Measurements from ENCODE around the gene DUSP7.

The DUSP7 gene

GRCh38 chr3:52031896-52032295 is 24.5 kb downstream of the DUSP7 start:
- H3K9me3 ChIP-seq, result no peaks in the 10 kb centered on the region
- DNase-seq, result no peak
- no peaks in the 10 kb centered on the region; the same call in 1 of the 2 replicates for H3K36me3 ChIP-seq
- H3K4me1 ChIP-seq, result peaks cover 39% of the 10 kb centered on the region
- H3K27me3 ChIP-seq, result no peaks in the 10 kb centered on the region
- H3K4me3 ChIP-seq (ENCODE audit: low read depth, low read length), result no peak overlapping the region
- TF ChIP-seq, protein P1, sequence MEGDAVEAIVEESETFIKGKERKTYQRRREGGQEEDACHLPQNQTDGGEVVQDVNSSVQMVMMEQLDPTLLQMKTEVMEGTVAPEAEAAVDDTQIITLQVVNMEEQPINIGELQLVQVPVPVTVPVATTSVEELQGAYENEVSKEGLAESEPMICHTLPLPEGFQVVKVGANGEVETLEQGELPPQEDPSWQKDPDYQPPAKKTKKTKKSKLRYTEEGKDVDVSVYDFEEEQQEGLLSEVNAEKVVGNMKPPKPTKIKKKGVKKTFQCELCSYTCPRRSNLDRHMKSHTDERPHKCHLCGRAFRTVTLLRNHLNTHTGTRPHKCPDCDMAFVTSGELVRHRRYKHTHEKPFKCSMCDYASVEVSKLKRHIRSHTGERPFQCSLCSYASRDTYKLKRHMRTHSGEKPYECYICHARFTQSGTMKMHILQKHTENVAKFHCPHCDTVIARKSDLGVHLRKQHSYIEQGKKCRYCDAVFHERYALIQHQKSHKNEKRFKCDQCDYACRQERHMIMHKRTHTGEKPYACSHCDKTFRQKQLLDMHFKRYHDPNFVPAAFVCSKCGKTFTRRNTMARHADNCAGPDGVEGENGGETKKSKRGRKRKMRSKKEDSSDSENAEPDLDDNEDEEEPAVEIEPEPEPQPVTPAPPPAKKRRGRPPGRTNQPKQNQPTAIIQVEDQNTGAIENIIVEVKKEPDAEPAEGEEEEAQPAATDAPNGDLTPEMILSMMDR (IDR thresholded peaks at IDR 0.05; ENCODE audit: low read depth, low read length), result no peak

DNA sequence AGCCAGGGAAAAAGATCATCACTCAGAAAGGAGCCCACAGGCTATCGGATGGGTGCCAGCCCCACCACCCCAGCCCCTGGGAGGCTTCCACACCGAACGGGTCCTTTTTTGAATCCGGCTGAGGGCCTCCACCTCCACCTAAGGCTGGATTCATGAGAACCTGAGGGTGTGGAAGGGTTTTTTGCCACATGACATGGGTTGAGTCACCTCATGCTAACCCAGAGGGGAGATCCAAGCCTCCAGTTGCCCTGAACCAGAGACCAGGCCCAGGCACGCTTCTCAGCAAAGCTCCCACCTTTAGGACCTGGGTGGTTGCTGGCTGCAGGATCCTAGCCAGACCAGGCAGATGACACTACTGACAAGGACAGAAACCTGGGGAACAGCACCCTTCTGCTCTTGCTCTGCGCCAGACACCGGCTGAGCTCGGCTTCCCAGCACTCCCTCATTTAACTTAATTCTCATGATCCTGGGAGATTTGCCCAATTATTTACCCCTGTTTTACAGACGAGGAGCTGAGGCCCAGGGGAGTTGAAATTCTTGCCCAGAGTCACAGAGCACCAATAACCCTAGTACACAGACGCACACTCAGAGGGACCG is 25.6 kb downstream of the DUSP7 start:
- Histone ChIP-seq H3K36me3 (no peaks in the 10 kb centered on the region; the same call in 1 of the 2 replicates), H3K4me3 (ENCODE audit: low read depth, low read length) (no peak overlapping the region), H3K27me3 (no peaks in the 10 kb centered on the region), H3K4me1 (peaks cover 44% of the 10 kb centered on the region), H3K9me3 (no peaks in the 10 kb centered on the region)
- TF ChIP-seq, protein P1 (IDR thresholded peaks at IDR 0.05; ENCODE audit: low read depth, low read length), result no peak
- peak; percentile 63 for DNase-seq

DNA sequence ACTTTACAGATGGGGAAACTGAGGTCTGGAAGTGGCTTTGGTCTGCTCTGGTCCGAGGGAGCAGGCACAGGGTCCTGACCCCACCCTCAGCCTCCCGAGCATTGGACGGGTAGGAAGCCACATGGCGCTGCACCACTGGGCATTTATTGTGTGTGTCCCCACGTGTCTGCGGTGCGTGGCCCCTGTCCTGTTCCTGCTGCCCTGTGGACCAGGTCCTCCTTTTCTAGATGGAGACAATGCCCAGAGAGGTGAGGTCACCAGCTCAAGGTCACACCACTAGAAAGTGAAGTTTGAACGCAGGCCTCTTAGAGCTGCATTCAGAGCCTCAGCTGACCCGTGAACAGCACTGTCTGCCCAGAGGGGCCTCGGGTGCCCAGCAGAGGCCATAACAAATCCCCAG is 26.8 kb downstream of the DUSP7 start:
- Histone ChIP-seq H3K27me3 (no peaks in the 10 kb centered on the region), H3K4me3 (ENCODE audit: low read depth, low read length) (no peak overlapping the region), H3K9me3 (no peaks in the 10 kb centered on the region), H3K36me3 (no peaks in the 10 kb centered on the region; the same call in 1 of the 2 replicates), H3K4me1 (peaks cover 44% of the 10 kb centered on the region)
- DNase-seq, result no peak
- TF ChIP-seq, protein P1 (IDR thresholded peaks at IDR 0.05; ENCODE audit: low read depth, low read length), result no peak

- peaks cover 44% of the 10 kb centered on the region for H3K4me1 ChIP-seq
- H3K36me3 ChIP-seq, result no peaks in the 10 kb centered on the region; the same call in 1 of the 2 replicates
- TF ChIP-seq, protein P1 (IDR thresholded peaks at IDR 0.05; ENCODE audit: low read depth, low read length), result no peak
- peak; percentile 46 for DNase-seq
- no peaks in the 10 kb centered on the region for H3K27me3 ChIP-seq
- no peak overlapping the region for H3K4me3 ChIP-seq (ENCODE audit: low read depth, low read length)
- H3K9me3 ChIP-seq, result no peaks in the 10 kb centered on the region
Measured at GRCh38 chr3:52029053-52029452, 27.3 kb downstream of the DUSP7 start.

GRCh38 chr3:52028572-52028971 is 27.8 kb downstream of the DUSP7 start:
- Histone ChIP-seq H3K4me1 (peaks cover 44% of the 10 kb centered on the region), H3K4me3 (ENCODE audit: low read depth, low read length) (no peak overlapping the region)
- DNase-seq, result peak; percentile 43

GRCh38 chr3:52026041-52026440 is 30.3 kb downstream of the DUSP7 start:
- Histone ChIP-seq H3K27me3 (no peaks in the 10 kb centered on the region), H3K4me3 (ENCODE audit: low read depth, low read length) (peak overlapping the region; percentile 66), H3K9me3 (no peaks in the 10 kb centered on the region), H3K36me3 (no peaks in the 10 kb centered on the region; the same call in 1 of the 2 replicates), H3K4me1 (peaks cover 37% of the 10 kb centered on the region)
- TF ChIP-seq, protein P1 (IDR thresholded peaks at IDR 0.05; ENCODE audit: low read depth, low read length), result no peak
- no peak for DNase-seq

More at GRCh38 chr3:52028572-52028971, 27.8 kb downstream of the DUSP7 start:
- Histone ChIP-seq H3K27me3 (no peaks in the 10 kb centered on the region), H3K36me3 (no peaks in the 10 kb centered on the region; the same call in 1 of the 2 replicates), H3K9me3 (no peaks in the 10 kb centered on the region)
- TF ChIP-seq, protein P1 (IDR thresholded peaks at IDR 0.05; ENCODE audit: low read depth, low read length), result no peak
